DND-41 (cell line): ENCODE results near the gene FIBCD1.

Experiments
- ATAC-seq: fragments of 200-7000 bp; cut with Tn5 transposase; 3 replicates; pipeline ENCODE4 v1.9.1; 2021; ENCODE audit warnings: low read depth; ENCODE audit not compliant: insufficient read depth
- DNase-seq: peaks from one replicate; pipeline ENCODE4 v3.0.0-alpha.2; 2020
- H2AFZ ChIP-seq: 2 replicates; pipeline ENCODE4 v1.6.0; 2012; ENCODE audit warnings: low read depth, low read length
- H3K27ac ChIP-seq: 2 replicates; pipeline ENCODE4 v1.5.1; 2012; ENCODE audit warnings: low read length, inconsistent platforms
- H3K27me3 ChIP-seq: fragments of 200-600 bp; sonication (generic); 2 replicates; pipeline ENCODE4 v1.6.0; 2012; ENCODE audit warnings: low read length, mild to moderate bottlenecking, inconsistent platforms; ENCODE audit not compliant: insufficient read depth, poor library complexity
- H3K36me3 ChIP-seq: 2 replicates; pipeline ENCODE4 v1.5.1; 2012; ENCODE audit warnings: low read length, inconsistent platforms; ENCODE audit not compliant: insufficient read depth
- H3K4me1 ChIP-seq: 2 replicates; pipeline ENCODE4 v1.5.1; 2012; ENCODE audit warnings: mild to moderate bottlenecking, low read length; ENCODE audit not compliant: insufficient read depth
- H3K4me2 ChIP-seq: 2 replicates; pipeline ENCODE4 v1.6.0; 2012; ENCODE audit warnings: mild to moderate bottlenecking, moderate library complexity, low read length, inconsistent platforms; ENCODE audit not compliant: insufficient read depth
- H3K4me3 ChIP-seq, 2 experiments: fragments of 200-600 bp in 1 of 2; shearing (Covaris generic) in 1 of 2; 2 replicates each; pipeline ENCODE4 v1.5.1; 2012 to 2016; ENCODE audit warnings: inconsistent platforms in 2 of 2, low read length in 2 of 2, mild to moderate bottlenecking in 2 of 2, low read depth in 1 of 2, moderate library complexity in 1 of 2
- H3K79me2 ChIP-seq: 2 replicates; pipeline ENCODE4 v1.6.0; 2012; ENCODE audit warnings: low read length, inconsistent platforms; ENCODE audit not compliant: insufficient read depth
- H3K9ac ChIP-seq: 2 replicates; pipeline ENCODE4 v1.6.0; 2012; ENCODE audit warnings: low read depth, mild to moderate bottlenecking, inconsistent platforms, low read length, moderate library complexity
- H3K9me3 ChIP-seq: 2 replicates; pipeline ENCODE4 v1.5.1; 2012; ENCODE audit warnings: low read length, moderate library complexity, mild to moderate bottlenecking, inconsistent platforms; ENCODE audit not compliant: insufficient read depth, severe bottlenecking
- H4K20me1 ChIP-seq: 2 replicates; pipeline ENCODE4 v1.6.0; 2012; ENCODE audit warnings: low read length; ENCODE audit not compliant: insufficient read depth
- CTCF ChIP-seq: IDR thresholded peaks from 2 replicates; pipeline ENCODE4 v1.5.1; 2012; ENCODE audit warnings: borderline replicate concordance, low read length, moderate library complexity, mild to moderate bottlenecking; ENCODE audit not compliant: poor library complexity, severe bottlenecking; ENCODE audit errors: extremely low read depth
- EZH2 ChIP-seq: IDR thresholded peaks from 3 replicates; pipeline ENCODE4 v1.6.1; 2012; ENCODE audit warnings: borderline replicate concordance, low read depth, mild to moderate bottlenecking, moderate library complexity, low read length, inconsistent platforms; ENCODE audit not compliant: severe bottlenecking

Gene FIBCD1

GRCh38 chr9:130921989-130922892 lies 16.8 kb downstream of the FIBCD1 start:
- Histone ChIP-seq H3K9ac (no peak overlapping the region), H4K20me1 (no peaks in the 10 kb centered on the region), H3K4me3 (no peak overlapping the region), H3K36me3 (no peaks in the 10 kb centered on the region), H3K9me3 (no peaks in the 10 kb centered on the region), H3K4me2 (no peak overlapping the region), H3K79me2 (no peaks in the 10 kb centered on the region), H3K27me3 (no peaks in the 10 kb centered on the region), H3K27ac (no peak overlapping the region), H2AFZ (no peak overlapping the region), H3K4me1 (no peaks in the 10 kb centered on the region)
- no peak for TF ChIP-seq CTCF
- TF ChIP-seq EZH2: no peak
- ATAC-seq (no peak), DNase-seq (no peak)

GRCh38 chr9:130921300-130921988 lies 17.6 kb downstream of the FIBCD1 start:
- Histone ChIP-seq H3K27me3 (no peaks in the 10 kb centered on the region), H3K27ac (no peak overlapping the region), H3K4me1 (no peaks in the 10 kb centered on the region), H3K79me2 (no peaks in the 10 kb centered on the region), H3K4me3 (no peak overlapping the region), H4K20me1 (no peaks in the 10 kb centered on the region), H3K36me3 (no peaks in the 10 kb centered on the region), H3K4me2 (no peak overlapping the region), H3K9me3 (no peaks in the 10 kb centered on the region), H3K9ac (no peak overlapping the region), H2AFZ (no peak overlapping the region)
- ATAC-seq (no peak), DNase-seq (no peak)
- no peak for TF ChIP-seq CTCF
- TF ChIP-seq EZH2: no peak

GRCh38 chr9:130920762-130921299 lies 18.2 kb downstream of the FIBCD1 start:
- no peak for DNase-seq
- Histone ChIP-seq H3K4me3 (no peak overlapping the region), H3K27me3 (no peaks in the 10 kb centered on the region), H3K9me3 (no peaks in the 10 kb centered on the region), H3K4me2 (no peak overlapping the region), H3K9ac (no peak overlapping the region), H2AFZ (no peak overlapping the region), H3K79me2 (no peaks in the 10 kb centered on the region), H4K20me1 (no peaks in the 10 kb centered on the region), H3K36me3 (no peaks in the 10 kb centered on the region), H3K4me1 (no peaks in the 10 kb centered on the region), H3K27ac (no peak overlapping the region)
- no peak for ATAC-seq
- TF ChIP-seq EZH2 (no peak), CTCF (no peak)
